Measurements from ENCODE around the gene COQ10A. TPM values are rescaled to one million over a fixed set of nuclear protein-coding genes. Genes with fewer than 3 reads are reported as not detected.

COQ10A gene
- total and polyA plus RNA-seq, 2 donors from 2014 or later = 14.5 to 30.0 TPM

DNA sequence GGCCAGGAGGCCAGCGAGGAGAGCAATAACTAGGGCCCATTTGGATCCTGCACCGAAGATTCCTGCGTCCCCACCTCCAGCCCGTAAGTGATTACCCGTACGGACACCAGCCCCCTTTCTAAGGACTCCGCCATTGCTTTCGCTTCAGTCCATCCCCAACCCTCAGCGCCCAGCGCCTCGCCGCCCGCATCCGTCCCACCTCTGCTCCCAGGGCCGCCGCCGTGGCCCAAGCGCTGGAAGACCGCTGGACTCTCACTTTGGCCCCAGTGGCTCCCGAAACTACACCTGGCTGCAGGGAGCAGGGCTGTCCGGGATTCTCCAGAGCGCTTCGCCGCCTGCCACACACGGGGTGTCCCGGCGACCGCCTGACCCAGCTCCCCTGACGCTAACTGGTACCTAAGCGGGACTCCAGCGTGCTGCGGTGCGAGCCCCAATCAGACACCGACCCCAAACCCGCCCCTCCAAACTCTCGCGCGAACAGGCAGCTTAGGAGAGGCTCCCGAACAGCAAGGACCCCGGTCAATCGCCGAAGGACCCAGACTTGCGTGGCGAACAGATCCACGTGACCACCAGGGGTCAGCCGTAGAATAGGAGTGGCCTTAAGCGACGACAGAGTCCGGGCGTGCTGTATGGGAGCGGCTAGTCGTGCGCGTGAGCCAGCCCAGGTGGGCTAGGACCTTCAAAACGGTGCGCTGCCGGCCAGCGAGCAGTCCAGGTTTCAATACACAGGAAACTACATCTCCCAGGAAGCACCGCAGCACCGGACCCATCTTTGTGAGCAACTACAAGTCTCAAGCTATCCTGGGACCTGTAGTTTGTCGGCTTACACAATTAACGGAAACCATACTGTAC is 49.1 kb downstream of the COQ10A start, which contains the start of gene CNPY2:
Gene CNPY2, minus strand, starts transcription at position 367 of the 852 bp plus-strand sequence. CDS start 771 bp downstream, outside the sequence.
- DNase-seq (peak; percentile 98 to 99 (median 98)), FAIRE-seq (no peak)
- Histone ChIP-seq H3K36me3 (ENCODE audit: control insufficient read depth in 2 of 3, insufficient read depth in 3 of 3, low read length in 3 of 3) (peaks cover under 1 to 11% (median 10%) of the 10 kb centered on the region in 3 donors), H3K27ac (ENCODE audit: low read depth in 2 of 2, low read length in 2 of 2) (peak within 1 kb of the TSS; percentile 95 to 96), H3K9ac (ENCODE audit: low read length in 3 of 3) (peak within 1 kb of the TSS; percentile 91 to 99 (median 96)), H3K9me3 (ENCODE audit: control insufficient read depth in 2 of 3, insufficient read depth in 1 of 3, low read length in 3 of 3) (no peaks in the 10 kb centered on the region), H3K4me1 (ENCODE audit: control insufficient read depth in 2 of 3, insufficient read depth in 2 of 3, low read depth in 1 of 3, low read length in 3 of 3) (peaks cover 2 to 8% (median 7%) of the 10 kb centered on the region in 3 donors), H3K27me3 (ENCODE audit: control insufficient read depth, insufficient read depth, low read length) (no peaks in the 10 kb centered on the region), H3K4me3 (ENCODE audit: low read length in 3 of 3) (peak within 1 kb of the TSS; percentile 86 to 97 (median 94))
- TF ChIP-seq, protein P1, sequence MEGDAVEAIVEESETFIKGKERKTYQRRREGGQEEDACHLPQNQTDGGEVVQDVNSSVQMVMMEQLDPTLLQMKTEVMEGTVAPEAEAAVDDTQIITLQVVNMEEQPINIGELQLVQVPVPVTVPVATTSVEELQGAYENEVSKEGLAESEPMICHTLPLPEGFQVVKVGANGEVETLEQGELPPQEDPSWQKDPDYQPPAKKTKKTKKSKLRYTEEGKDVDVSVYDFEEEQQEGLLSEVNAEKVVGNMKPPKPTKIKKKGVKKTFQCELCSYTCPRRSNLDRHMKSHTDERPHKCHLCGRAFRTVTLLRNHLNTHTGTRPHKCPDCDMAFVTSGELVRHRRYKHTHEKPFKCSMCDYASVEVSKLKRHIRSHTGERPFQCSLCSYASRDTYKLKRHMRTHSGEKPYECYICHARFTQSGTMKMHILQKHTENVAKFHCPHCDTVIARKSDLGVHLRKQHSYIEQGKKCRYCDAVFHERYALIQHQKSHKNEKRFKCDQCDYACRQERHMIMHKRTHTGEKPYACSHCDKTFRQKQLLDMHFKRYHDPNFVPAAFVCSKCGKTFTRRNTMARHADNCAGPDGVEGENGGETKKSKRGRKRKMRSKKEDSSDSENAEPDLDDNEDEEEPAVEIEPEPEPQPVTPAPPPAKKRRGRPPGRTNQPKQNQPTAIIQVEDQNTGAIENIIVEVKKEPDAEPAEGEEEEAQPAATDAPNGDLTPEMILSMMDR (IDR thresholded peaks at IDR 0.05; ENCODE audit: borderline replicate concordance, extremely low read depth, insufficient read depth) = peak; percentile 33
- intact Hi-C loops (cut with DNase I) = no loop called here

DNA sequence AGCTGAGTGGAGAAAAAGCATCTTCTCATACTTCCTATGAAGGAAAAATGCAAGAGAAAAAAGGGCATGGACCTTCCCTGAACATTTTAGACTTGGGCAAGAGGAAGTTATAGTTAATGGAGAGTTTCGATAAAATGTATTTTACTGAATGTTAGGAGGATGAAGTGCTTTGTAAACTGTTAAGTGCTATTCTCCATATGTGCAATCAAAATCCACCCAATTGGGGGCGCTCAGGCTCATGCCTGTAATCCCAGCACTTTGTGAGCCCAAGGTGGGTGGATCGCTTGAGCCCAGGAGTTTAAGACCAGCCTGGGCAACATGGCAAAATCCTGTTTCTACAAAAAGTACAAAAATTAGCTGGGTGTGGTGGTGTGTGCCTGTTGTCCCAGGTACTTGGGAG is 50.9 kb downstream of the COQ10A start:
- Histone ChIP-seq H3K27me3 (ENCODE audit: control insufficient read depth, insufficient read depth, low read length) (no peaks in the 10 kb centered on the region), H3K27ac (ENCODE audit: low read depth in 2 of 2, low read length in 2 of 2) (no peak overlapping the region), H3K36me3 (ENCODE audit: control insufficient read depth in 2 of 3, insufficient read depth in 3 of 3, low read length in 3 of 3) (peaks cover 0 to 19% (median 15%) of the 10 kb centered on the region in 3 donors), H3K9ac (ENCODE audit: low read length in 3 of 3) (no peak overlapping the region), H3K9me3 (ENCODE audit: control insufficient read depth in 2 of 3, insufficient read depth in 1 of 3, low read length in 3 of 3) (no peaks in the 10 kb centered on the region), H3K4me1 (ENCODE audit: control insufficient read depth in 2 of 3, insufficient read depth in 2 of 3, low read depth in 1 of 3, low read length in 3 of 3) (peaks cover 2 to 8% (median 7%) of the 10 kb centered on the region in 3 donors), H3K4me3 (ENCODE audit: low read length in 3 of 3) (no peak overlapping the region)
- DNase-seq (peak in 1 of 5 donors; percentile 10), FAIRE-seq (no peak)
- TF ChIP-seq, protein P1 (IDR thresholded peaks at IDR 0.05; ENCODE audit: borderline replicate concordance, extremely low read depth, insufficient read depth) = no peak
- intact Hi-C loops (cut with DNase I) = no loop called here

Other genes starting within 250 kb of the COQ10A start
- 9.4 TPM for gene IKZF4, start 245.9 kb upstream of the COQ10A start, total RNA-seq
- 2.7 TPM for gene IKZF4, start 245.9 kb upstream of the COQ10A start, polyA plus RNA-seq (ENCODE audit: insufficient read depth, low read depth, low replicate concordance)
- gene RPS26, start 225.0 kb upstream of the COQ10A start, total RNA-seq = 46.7 TPM
- 637 TPM for gene RPS26, start 225.0 kb upstream of the COQ10A start, polyA plus RNA-seq (ENCODE audit: insufficient read depth, low read depth, low replicate concordance)
- 58.1 TPM for gene ERBB3, start 186.8 kb upstream of the COQ10A start, total RNA-seq
- 31.5 TPM for gene ERBB3, start 186.8 kb upstream of the COQ10A start, polyA plus RNA-seq (ENCODE audit: insufficient read depth, low read depth, low replicate concordance)
- 76.8 TPM for gene PA2G4, start 162.4 kb upstream of the COQ10A start, total RNA-seq
- gene PA2G4, start 162.4 kb upstream of the COQ10A start, polyA plus RNA-seq (ENCODE audit: insufficient read depth, low read depth, low replicate concordance) = 72.4 TPM
- gene RPL41, start 150.3 kb upstream of the COQ10A start, total RNA-seq = 2,987 TPM
- 5,602 TPM for gene RPL41, start 150.3 kb upstream of the COQ10A start, polyA plus RNA-seq (ENCODE audit: insufficient read depth, low read depth, low replicate concordance)
- gene ZC3H10, start 148.7 kb upstream of the COQ10A start, total RNA-seq = 8.6 TPM
- 2.4 TPM for gene ZC3H10, start 148.7 kb upstream of the COQ10A start, polyA plus RNA-seq (ENCODE audit: insufficient read depth, low read depth, low replicate concordance)
- gene ESYT1, start 138.7 kb upstream of the COQ10A start, total RNA-seq = 104 TPM
- 40.4 TPM for gene ESYT1, start 138.7 kb upstream of the COQ10A start, polyA plus RNA-seq (ENCODE audit: insufficient read depth, low read depth, low replicate concordance)
- gene MYL6B, start 114.4 kb upstream of the COQ10A start, total RNA-seq = 48.2 TPM
- 142 TPM for gene MYL6B, start 114.4 kb upstream of the COQ10A start, polyA plus RNA-seq (ENCODE audit: insufficient read depth, low read depth, low replicate concordance)
- 1,630 TPM for gene MYL6, start 108.6 kb upstream of the COQ10A start, total RNA-seq
- 4,190 TPM for gene MYL6, start 108.6 kb upstream of the COQ10A start, polyA plus RNA-seq (ENCODE audit: insufficient read depth, low read depth, low replicate concordance)
- 112 TPM for gene SMARCC2, start 77.5 kb upstream of the COQ10A start, total RNA-seq
- 18.8 TPM for gene SMARCC2, start 77.5 kb upstream of the COQ10A start, polyA plus RNA-seq (ENCODE audit: insufficient read depth, low read depth, low replicate concordance)
- 45.5 TPM for gene RNF41, start 45.0 kb upstream of the COQ10A start, total RNA-seq
- gene RNF41, start 45.0 kb upstream of the COQ10A start, polyA plus RNA-seq (ENCODE audit: insufficient read depth, low read depth, low replicate concordance) = 17.6 TPM
- 31.0 TPM for gene NABP2, start 42.6 kb upstream of the COQ10A start, total RNA-seq
- gene NABP2, start 42.6 kb upstream of the COQ10A start, polyA plus RNA-seq (ENCODE audit: insufficient read depth, low read depth, low replicate concordance) = 42.3 TPM
- 5.1 TPM for gene SLC39A5, start 36.9 kb upstream of the COQ10A start, total RNA-seq
- 164 TPM for gene SLC39A5, start 36.9 kb upstream of the COQ10A start, polyA plus RNA-seq (ENCODE audit: insufficient read depth, low read depth, low replicate concordance)
- gene ANKRD52, start 8.6 kb upstream of the COQ10A start, total RNA-seq = 46.4 TPM
- gene ANKRD52, start 8.6 kb upstream of the COQ10A start, polyA plus RNA-seq (ENCODE audit: insufficient read depth, low read depth, low replicate concordance) = 8.6 TPM
- gene CS, start 33.4 kb downstream of the COQ10A start, total RNA-seq = 166 TPM
- gene CS, start 33.4 kb downstream of the COQ10A start, polyA plus RNA-seq (ENCODE audit: insufficient read depth, low read depth, low replicate concordance) = 105 TPM
- 112 TPM for gene CNPY2, start 49.0 kb downstream of the COQ10A start, total RNA-seq
- 156 TPM for gene CNPY2, start 49.0 kb downstream of the COQ10A start, polyA plus RNA-seq (ENCODE audit: insufficient read depth, low read depth, low replicate concordance)
- gene PAN2, start 67.1 kb downstream of the COQ10A start, total RNA-seq = 83.0 TPM
- 27.1 TPM for gene PAN2, start 67.1 kb downstream of the COQ10A start, polyA plus RNA-seq (ENCODE audit: insufficient read depth, low read depth, low replicate concordance)
- 0.88 TPM for gene IL23A, start 71.9 kb downstream of the COQ10A start, total RNA-seq
- gene IL23A, start 71.9 kb downstream of the COQ10A start, polyA plus RNA-seq (ENCODE audit: insufficient read depth, low read depth, low replicate concordance) = not detected
- gene STAT2, start 93.2 kb downstream of the COQ10A start, total RNA-seq = 120 TPM
- gene STAT2, start 93.2 kb downstream of the COQ10A start, polyA plus RNA-seq (ENCODE audit: insufficient read depth, low read depth, low replicate concordance) = 27.2 TPM
- gene APOF, start 95.9 kb downstream of the COQ10A start, total RNA-seq = not detected
- not detected for gene APOF, start 95.9 kb downstream of the COQ10A start, polyA plus RNA-seq (ENCODE audit: insufficient read depth, low read depth, low replicate concordance)
- gene TIMELESS, start 182.5 kb downstream of the COQ10A start, total RNA-seq = 9.2 TPM
- gene TIMELESS, start 182.5 kb downstream of the COQ10A start, polyA plus RNA-seq (ENCODE audit: insufficient read depth, low read depth, low replicate concordance) = 5.5 TPM
- gene MIP, start 187.7 kb downstream of the COQ10A start, total RNA-seq = not detected
- not detected for gene MIP, start 187.7 kb downstream of the COQ10A start, polyA plus RNA-seq (ENCODE audit: insufficient read depth, low read depth, low replicate concordance)
- 4.0 TPM for gene SPRYD4, start 201.6 kb downstream of the COQ10A start, total RNA-seq
- 6.0 TPM for gene SPRYD4, start 201.6 kb downstream of the COQ10A start, polyA plus RNA-seq (ENCODE audit: insufficient read depth, low read depth, low replicate concordance)
- 2.5 TPM for gene GLS2, start 221.2 kb downstream of the COQ10A start, total RNA-seq
- 5.6 TPM for gene GLS2, start 221.2 kb downstream of the COQ10A start, polyA plus RNA-seq (ENCODE audit: insufficient read depth, low read depth, low replicate concordance)

Measured in kidney (tissue), 14 donors.